CD4-positive, alpha-beta T cell (primary cell): Measurements from ENCODE around the gene MAP3K20. TPM values are rescaled to one million over a fixed set of nuclear protein-coding genes. Genes with fewer than 3 reads are reported as not detected.
"Not testable (repeated sequence)": the region's sequence is repeated elsewhere in the genome, so short reads cannot be mapped to it uniquely, and the experiment has no call there.

Experiments used
- ATAC-seq: fragments of 200-7000 bp; cut with Tn5 transposase; one replicate; pipeline ENCODE4 v1.10.0; 2022; ENCODE audit warnings: mild to moderate bottlenecking; ENCODE audit not compliant: poor library complexity
- CTCF ChIA-PET: fragments of 350-600 bp; sonication (Branson Sonifier 250); formaldehyde crosslinking; loops from one replicate; lab custom pipeline; 2021; ENCODE audit warnings: antibody characterized with exemption, inconsistent platforms; lab: Charles Lee
- POLR2A ChIA-PET: fragments of 350-600 bp; sonication (Branson Sonifier 250); formaldehyde crosslinking; loops from one replicate; lab custom pipeline; 2021; ENCODE audit warnings: antibody characterized with exemption, inconsistent platforms; lab: Charles Lee
- DNase-seq, 14 experiments: peaks; one replicate each; pipeline ENCODE4 v3.0.0-alpha.2; 2013 to 2020; ENCODE audit warnings: mixed read lengths in 2 of 14
- H3K27ac ChIP-seq, 2 donors: one replicate each; pipeline versions ENCODE4 v1.5.1 to v1.7.0; 2013; ENCODE audit warnings: low read length in 2 of 2, low read depth in 1 of 2, mild to moderate bottlenecking in 1 of 2
- H3K27me3 ChIP-seq, 2 experiments: 1 replicate in 1 of 2; 2 replicates in 1 of 2; pipeline versions ENCODE4 v1.6.1 to v1.7.0; 2013; ENCODE audit warnings: low read length in 2 of 2, control low read depth in 1 of 2, mild to moderate bottlenecking in 1 of 2, moderate library complexity in 1 of 2; ENCODE audit not compliant: insufficient read depth in 2 of 2, control insufficient read depth in 1 of 2
- H3K36me3 ChIP-seq: one replicate; pipeline ENCODE4 v1.6.1; 2013; ENCODE audit warnings: low read length, control low read depth; ENCODE audit not compliant: insufficient read depth
- H3K4me1 ChIP-seq: one replicate; pipeline ENCODE4 v1.6.1; 2013; ENCODE audit warnings: low read length, control low read depth; ENCODE audit not compliant: insufficient read depth
- H3K4me3 ChIP-seq: one replicate; pipeline ENCODE4 v1.5.1; 2013; ENCODE audit warnings: mild to moderate bottlenecking, low read length, moderate library complexity
- H3K9me3 ChIP-seq, 2 experiments: 1 replicate in 1 of 2; 2 replicates in 1 of 2; pipeline versions ENCODE4 v1.6.1 to v1.7.0; 2013; ENCODE audit warnings: low read length in 2 of 2, mild to moderate bottlenecking in 2 of 2, control low read depth in 1 of 2, moderate library complexity in 1 of 2; ENCODE audit not compliant: control insufficient read depth in 1 of 2, insufficient read depth in 1 of 2
- H3K27ac Mint-ChIP-seq: one replicate; pipeline ENCODE4 v1.8.0; 2020; ENCODE audit warnings: mixed read lengths
- H3K27me3 Mint-ChIP-seq: one replicate; pipeline ENCODE4 v1.8.0; 2021; ENCODE audit warnings: mixed read lengths
- H3K36me3 Mint-ChIP-seq: one replicate; pipeline ENCODE4 v1.8.0; 2021; ENCODE audit warnings: low read depth, mixed read lengths
- H3K4me1 Mint-ChIP-seq: one replicate; pipeline ENCODE4 v1.8.0; 2021; ENCODE audit warnings: low read depth, mixed read lengths
- H3K4me3 Mint-ChIP-seq: one replicate; pipeline ENCODE4 v1.8.0; 2020; ENCODE audit warnings: mild to moderate bottlenecking, mixed read lengths
- H3K9me3 Mint-ChIP-seq: one replicate; pipeline ENCODE4 v1.8.0; 2020; ENCODE audit warnings: mixed read lengths
- CTCF ChIP-seq: fragments of 200-600 bp; IDR thresholded peaks from one replicate; pipeline ENCODE4 v1.8.0; 2022; ENCODE audit warnings: antibody characterized with exemption, mild to moderate bottlenecking
- intact Hi-C, 2 experiments: fragments of 100-400 bp; cut with DNase I in 1 of 2; cut with micrococcal nuclease in 1 of 2; formaldehyde crosslinking; loops; one replicate each; pipeline versions ENCODE4 v1.15.1 to v1.9.0; 2023 to 2025; cut with DNase I, micrococcal nuclease
- total RNA-seq, 174 experiments: library from RNA in 2 of 174; stranded (reverse) in 2 of 174; gene quantifications; one replicate each; pipeline ENCODE4 v1.2.3 and lab custom pipeline; 2021 to 2026

MAP3K20 gene
- total RNA-seq, 2 experiments from 2014 or later: 0.36 to 0.39 TPM

GRCh38 chr2:173034143-173034542 is 41.5 kb upstream of the MAP3K20 start:
- H3K9me3 ChIP-seq: no peaks in the 10 kb centered on the region
- no peaks in the 10 kb centered on the region for H3K4me1 ChIP-seq
- no peak overlapping the region for H3K4me3 ChIP-seq
- Mint-ChIP-seq H3K27ac (no peak overlapping the region), H3K9me3 (no peaks in the 10 kb centered on the region), H3K27me3 (no peaks in the 10 kb centered on the region), H3K4me3 (no peak overlapping the region), H3K4me1 (no peaks in the 10 kb centered on the region), H3K36me3 (no peaks in the 10 kb centered on the region)
- ATAC-seq (no peak), DNase-seq (no peak)
- no peaks in the 10 kb centered on the region for H3K36me3 ChIP-seq
- H3K27ac ChIP-seq: no peak overlapping the region
- ChIA-PET POLR2A (no interaction called here), CTCF (no interaction called here)
- no peak for TF ChIP-seq CTCF
- intact Hi-C loops: no loop called here
- H3K27me3 ChIP-seq: no peaks in the 10 kb centered on the region

GRCh38 chr2:173037245-173038120 is 38.2 kb upstream of the MAP3K20 start:
- ChIA-PET POLR2A (no interaction called here), CTCF (no interaction called here)
- no peaks in the 10 kb centered on the region for H3K36me3 ChIP-seq
- DNase-seq (no peak), ATAC-seq (no peak)
- no peaks in the 10 kb centered on the region for H3K9me3 Mint-ChIP-seq
- H3K36me3 Mint-ChIP-seq: no peaks in the 10 kb centered on the region
- no peaks in the 10 kb centered on the region for H3K4me1 Mint-ChIP-seq
- H3K27ac ChIP-seq: no peak overlapping the region
- no peaks in the 10 kb centered on the region for H3K27me3 ChIP-seq
- no peaks in the 10 kb centered on the region for H3K4me1 ChIP-seq
- no peak overlapping the region for H3K4me3 Mint-ChIP-seq
- H3K4me3 ChIP-seq: no peak overlapping the region
- H3K9me3 ChIP-seq: no peaks in the 10 kb centered on the region
- H3K27me3 Mint-ChIP-seq: no peaks in the 10 kb centered on the region
- TF ChIP-seq CTCF: no peak
- no peak overlapping the region for H3K27ac Mint-ChIP-seq
- intact Hi-C loops: no loop called here

GRCh38 chr2:173038257-173038656 is 37.4 kb upstream of the MAP3K20 start:
- H3K36me3 Mint-ChIP-seq, H3K9me3 Mint-ChIP-seq, H3K27me3 Mint-ChIP-seq, POLR2A ChIA-PET, ATAC-seq, H3K27ac Mint-ChIP-seq, H3K4me1 Mint-ChIP-seq, H3K9me3 ChIP-seq, H3K4me3 Mint-ChIP-seq, H3K4me3 ChIP-seq, intact Hi-C loops, H3K36me3 ChIP-seq, CTCF ChIA-PET, H3K4me1 ChIP-seq, H3K27ac ChIP-seq, H3K27me3 ChIP-seq, DNase-seq: not testable (repeated sequence)

- no peak overlapping the region for H3K27ac ChIP-seq
- H3K36me3 ChIP-seq: no peaks in the 10 kb centered on the region
- no peaks in the 10 kb centered on the region for H3K36me3 Mint-ChIP-seq
- H3K27ac Mint-ChIP-seq: no peak overlapping the region
- ChIA-PET POLR2A (no interaction called here), CTCF (no interaction called here)
- no peak for DNase-seq
- H3K27me3 Mint-ChIP-seq: no peaks in the 10 kb centered on the region
- no peaks in the 10 kb centered on the region for H3K9me3 Mint-ChIP-seq
- no peak for TF ChIP-seq CTCF
- no peak overlapping the region for H3K4me3 ChIP-seq
- no peak for ATAC-seq
- no peaks in the 10 kb centered on the region for H3K4me1 ChIP-seq
- no peaks in the 10 kb centered on the region for H3K4me1 Mint-ChIP-seq
- H3K27me3 ChIP-seq: no peaks in the 10 kb centered on the region
- no peaks in the 10 kb centered on the region for H3K9me3 ChIP-seq
- intact Hi-C loops: no loop called here
- no peak overlapping the region for H3K4me3 Mint-ChIP-seq
Measured at GRCh38 chr2:173040729-173041128, 34.9 kb upstream of the MAP3K20 start.
